ENCODE results near the gene SHISA6. TPM values are rescaled to one million over a fixed set of nuclear protein-coding genes. Genes with fewer than 3 reads are reported as not detected.

The SHISA6 gene
- total RNA-seq, 1 donor from 2014 or later: not detected

DNA sequence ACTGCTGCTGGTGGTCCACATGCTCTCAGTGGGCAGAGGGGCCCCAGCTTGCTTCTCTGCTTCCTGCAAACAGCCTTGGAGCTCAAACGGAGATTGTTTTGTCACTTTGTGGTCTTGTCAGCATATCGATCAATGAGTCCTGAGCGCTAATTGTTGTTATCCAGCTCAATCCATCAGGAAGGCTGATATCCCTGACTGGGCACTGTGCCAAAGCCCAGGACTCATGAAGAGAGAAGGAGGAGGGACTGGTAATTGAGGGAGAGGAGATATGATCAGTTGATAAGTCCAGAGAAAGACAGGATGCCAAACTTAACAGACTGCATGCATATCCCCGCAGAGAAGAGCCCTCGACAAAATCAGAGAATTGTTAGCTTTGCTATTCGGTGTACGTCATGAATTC, 298.6 kb downstream of the SHISA6 start:
- DNase-seq (ENCODE audit: low read depth): no peak

GRCh38 chr17:11545002-11545401, 304.0 kb downstream of the SHISA6 start:
- DNase-seq (ENCODE audit: low read depth): no peak

GRCh38 chr17:11545696-11546095, 304.7 kb downstream of the SHISA6 start:
- DNase-seq (ENCODE audit: low read depth): no peak

- no peak for DNase-seq (ENCODE audit: low read depth)
Observed at GRCh38 chr17:11547853-11548252, 306.8 kb downstream of the SHISA6 start.

GRCh38 chr17:11548398-11548797, 307.4 kb downstream of the SHISA6 start:
- DNase-seq (ENCODE audit: low read depth): no peak

GRCh38 chr17:11550431-11550830, 309.4 kb downstream of the SHISA6 start:
- no peak for DNase-seq (ENCODE audit: low read depth)

- DNase-seq (ENCODE audit: low read depth): no peak
Observed at GRCh38 chr17:11551442-11551841, 310.4 kb downstream of the SHISA6 start.

DNA sequence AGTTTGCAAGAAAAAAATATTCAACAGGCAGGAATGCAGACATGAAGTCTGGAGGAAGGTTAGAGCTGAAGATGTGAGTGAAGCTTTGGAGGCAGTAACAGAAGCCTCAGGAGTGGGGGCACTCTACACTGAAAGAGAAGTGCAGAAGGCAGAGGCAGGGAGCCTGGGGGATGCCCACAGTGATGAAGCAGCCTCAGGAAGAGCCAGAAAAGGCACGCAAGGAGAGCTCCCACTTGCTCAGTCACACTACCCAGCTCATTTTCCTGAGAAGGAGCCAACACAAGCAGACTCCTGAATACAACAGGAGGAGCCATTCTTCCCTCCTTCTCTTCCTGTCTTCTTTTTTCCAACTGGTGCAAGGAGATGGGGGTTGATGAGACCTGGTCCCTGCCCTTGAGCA, 312.1 kb downstream of the SHISA6 start:
- no peak for DNase-seq (ENCODE audit: low read depth)

- no peak for DNase-seq (ENCODE audit: low read depth)
Observed at GRCh38 chr17:11554042-11554441, 313.0 kb downstream of the SHISA6 start.

DNA sequence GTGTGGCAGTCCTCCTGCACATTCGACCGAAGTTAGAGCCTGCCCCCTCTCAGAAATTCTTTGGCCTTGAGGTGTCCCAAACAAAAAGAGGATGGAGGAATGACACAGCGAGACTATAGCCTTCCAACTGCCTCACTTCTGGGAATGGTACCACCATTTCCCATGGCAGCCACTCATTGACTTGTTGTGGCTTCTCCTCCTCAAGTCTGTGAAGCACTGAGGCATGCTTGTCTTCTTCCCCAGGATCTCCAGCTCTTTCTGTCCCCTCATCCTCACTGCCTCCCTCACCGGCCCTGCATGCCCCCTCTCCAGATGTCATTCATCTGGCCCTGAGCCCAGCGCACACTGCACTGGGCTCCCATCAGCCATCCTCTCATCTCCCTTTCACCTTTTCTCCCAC, 313.5 kb downstream of the SHISA6 start:
- DNase-seq (ENCODE audit: low read depth): no peak

- DNase-seq (ENCODE audit: low read depth): no peak
Observed at GRCh38 chr17:11555530-11555929, 314.5 kb downstream of the SHISA6 start.

GRCh38 chr17:11557727-11558452, 316.9 kb downstream of the SHISA6 start:
- no peak for DNase-seq (ENCODE audit: low read depth)

GRCh38 chr17:11558681-11559234, 317.7 kb downstream of the SHISA6 start:
- no peak for DNase-seq (ENCODE audit: low read depth)

DNA sequence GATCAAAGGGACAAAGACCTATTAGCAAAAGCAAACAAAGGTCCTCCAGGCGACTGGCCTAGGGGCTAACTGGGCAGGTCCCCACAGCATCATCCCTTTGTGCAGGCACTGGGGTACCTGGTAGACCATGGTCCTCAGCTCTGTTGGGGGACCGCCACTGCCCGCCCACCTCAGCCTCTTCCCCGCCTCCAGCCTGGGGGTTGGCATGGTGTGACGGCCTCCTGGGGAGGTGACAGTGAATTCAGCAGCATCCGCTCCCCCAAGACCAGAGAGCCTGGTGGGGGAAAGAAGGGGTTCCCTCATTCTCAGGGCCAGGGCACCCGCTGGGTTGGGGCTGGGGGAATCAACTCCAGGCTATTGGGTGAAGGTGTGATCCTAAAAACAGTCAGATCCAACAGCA, 318.6 kb downstream of the SHISA6 start:
- no peak for DNase-seq (ENCODE audit: low read depth)

DNA sequence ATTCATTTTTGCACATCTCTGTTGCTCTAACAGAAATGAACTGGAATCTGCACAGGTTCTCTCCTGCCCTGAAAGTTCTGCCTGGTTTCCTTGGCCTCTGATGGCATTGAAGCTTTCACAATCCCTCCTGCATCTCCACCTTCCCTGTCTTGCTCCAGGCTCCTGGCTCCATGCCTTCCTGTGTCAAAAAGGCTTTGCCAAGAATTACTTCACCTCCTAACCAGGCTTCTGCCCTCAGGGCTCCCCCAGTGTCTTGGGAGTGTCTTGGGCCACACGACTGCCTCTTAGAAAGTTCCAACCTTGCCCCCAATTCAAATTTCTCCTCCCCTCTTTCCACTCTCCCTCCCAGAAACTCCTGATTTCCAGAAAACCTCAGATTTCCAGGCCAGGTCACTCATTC, 320.3 kb downstream of the SHISA6 start:
- no peak for DNase-seq (ENCODE audit: low read depth)

GRCh38 chr17:11561702-11562101, 320.7 kb downstream of the SHISA6 start:
- DNase-seq (ENCODE audit: low read depth): no peak

DNA sequence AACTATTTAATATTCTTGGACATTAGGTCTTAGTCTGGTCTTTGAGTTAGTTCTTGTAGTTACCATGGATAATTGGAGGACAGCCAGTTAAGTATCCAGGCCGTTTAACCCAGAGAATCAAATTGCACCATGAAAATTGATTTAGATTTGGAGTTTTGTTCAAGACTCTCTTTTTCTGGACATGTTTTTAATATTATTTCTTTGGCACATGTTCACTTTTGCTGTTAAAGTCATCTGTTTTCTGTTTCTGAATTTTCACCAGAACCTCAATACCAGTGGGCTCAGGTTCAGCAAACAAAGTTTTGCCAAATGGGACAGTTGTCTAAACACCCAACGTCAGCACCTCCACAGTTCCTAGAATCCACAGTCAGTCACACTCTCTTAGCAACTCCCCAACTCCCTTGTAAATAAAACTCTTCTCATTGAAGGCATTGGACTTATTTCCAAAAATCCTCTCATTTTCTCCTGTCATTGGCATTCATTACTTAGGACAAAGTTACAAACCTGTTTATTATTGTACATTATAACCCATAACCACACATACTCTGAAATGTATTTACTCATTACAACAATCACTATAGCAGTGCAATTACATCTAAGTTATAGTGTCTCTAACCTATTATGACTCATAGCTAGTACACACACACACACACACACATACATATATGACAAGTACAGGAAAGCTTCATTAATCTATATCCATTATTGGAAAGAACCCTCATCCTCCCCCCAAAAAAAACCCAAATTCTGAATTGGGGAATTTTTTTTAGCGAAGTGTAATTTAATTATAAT, 323.8 kb downstream of the SHISA6 start:
- no peak for DNase-seq (ENCODE audit: low read depth)

DNA sequence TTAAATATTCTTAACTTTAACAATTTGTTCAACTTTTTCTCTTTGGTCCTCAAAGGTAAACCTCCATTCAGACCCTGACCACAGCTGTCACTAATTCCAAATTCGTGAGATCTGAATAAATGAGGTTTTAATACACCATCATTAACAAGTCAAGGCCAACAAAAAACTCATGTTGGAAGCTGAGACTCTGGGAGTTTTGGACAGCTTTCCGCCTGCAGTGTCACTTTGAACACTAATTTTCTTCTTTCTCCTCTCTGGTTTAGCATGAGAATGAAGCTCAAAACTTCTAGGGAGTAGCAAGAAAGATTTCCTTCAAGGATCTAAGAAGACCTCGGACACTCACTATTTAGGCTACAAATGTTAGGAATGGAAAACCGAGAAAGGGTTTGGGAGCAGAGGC, 324.6 kb downstream of the SHISA6 start:
- no peak for DNase-seq (ENCODE audit: low read depth)

- no peak for DNase-seq (ENCODE audit: low read depth)
Observed at GRCh38 chr17:11578998-11579397, 338.0 kb downstream of the SHISA6 start.

- DNase-seq (ENCODE audit: low read depth): no peak
Observed at GRCh38 chr17:11580677-11581076, 339.7 kb downstream of the SHISA6 start.

DNA sequence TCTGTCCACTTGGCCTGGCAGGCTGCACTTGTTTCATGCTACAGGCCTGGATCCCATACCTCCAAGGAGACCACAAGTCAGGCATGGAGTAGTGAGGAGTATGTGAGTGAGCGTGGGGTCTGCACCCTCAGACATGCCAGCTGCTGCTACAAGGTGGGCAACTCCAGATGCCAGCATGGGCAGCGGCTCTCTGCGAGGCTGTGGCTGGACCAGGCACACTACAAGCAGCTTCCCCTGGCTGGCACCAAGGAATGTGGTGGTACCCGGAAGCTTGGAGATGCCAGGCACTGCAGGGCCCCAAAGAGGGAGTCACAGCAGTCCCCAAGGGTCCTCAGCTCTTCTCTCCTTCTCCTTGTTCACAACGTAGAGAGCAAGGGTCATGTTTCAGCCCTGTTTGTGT, 341.2 kb downstream of the SHISA6 start:
- DNase-seq (ENCODE audit: low read depth): no peak

- DNase-seq (ENCODE audit: low read depth): no peak
Observed at GRCh38 chr17:11583306-11583992, 342.4 kb downstream of the SHISA6 start.
